Left ventricle myocardium inferior (tissue), 1 donor: ENCODE measurements around the gene RCL1. TPM values are rescaled to one million over a fixed set of nuclear protein-coding genes. Genes with fewer than 3 reads are reported as not detected.

Experiments
- DNase-seq: peaks from one replicate; pipeline ENCODE4 v3.0.0-alpha.2; 2020
- H3K27ac ChIP-seq: fragments of 200-600 bp; replicated peaks from 2 replicates; pipeline ENCODE4 v1.8.0; 2021
- H3K27me3 ChIP-seq: fragments of 200-600 bp; 2 replicates; pipeline ENCODE4 v1.8.0; 2021; ENCODE audit warnings: low read depth
- H3K36me3 ChIP-seq: fragments of 200-600 bp; 2 replicates; pipeline ENCODE4 v1.8.0; 2021
- H3K4me1 ChIP-seq: fragments of 200-600 bp; 2 replicates; pipeline ENCODE4 v1.8.0; 2021
- H3K4me3 ChIP-seq: fragments of 200-600 bp; 2 replicates; pipeline ENCODE4 v1.8.0; 2021; ENCODE audit warnings: mild to moderate bottlenecking, moderate library complexity
- H3K9me3 ChIP-seq: fragments of 200-600 bp; replicated peaks from 2 replicates; pipeline ENCODE4 v1.8.0; 2021
- intact Hi-C: fragments of 100-400 bp; cut with micrococcal nuclease; formaldehyde crosslinking; loops from one replicate; pipeline ENCODE4 v1.11.0; 2022
- total RNA-seq: library from RNA; stranded (reverse); fragmentation: NEBNext Ultra II Directional; extraction: Animal tissue kit (Norgen Biotek cat#: 25700); gene quantifications from one replicate; pipeline ENCODE4 v1.2.1, GENCODE V29; 2021
- TF ChIP-seq, protein P1 (sequence below): fragments of 200-600 bp; IDR thresholded peaks from 2 replicates; pipeline ENCODE4 v1.8.0; 2021; ENCODE audit warnings: antibody characterized with exemption, mild to moderate bottlenecking, borderline replicate concordance
- donor health status: DM: no; HTN: yes; CAD: no; lungs with severe emphysema.

RCL1 gene
- total RNA-seq, 1 donor from 2014 or later = 4.9 TPM

DNA sequence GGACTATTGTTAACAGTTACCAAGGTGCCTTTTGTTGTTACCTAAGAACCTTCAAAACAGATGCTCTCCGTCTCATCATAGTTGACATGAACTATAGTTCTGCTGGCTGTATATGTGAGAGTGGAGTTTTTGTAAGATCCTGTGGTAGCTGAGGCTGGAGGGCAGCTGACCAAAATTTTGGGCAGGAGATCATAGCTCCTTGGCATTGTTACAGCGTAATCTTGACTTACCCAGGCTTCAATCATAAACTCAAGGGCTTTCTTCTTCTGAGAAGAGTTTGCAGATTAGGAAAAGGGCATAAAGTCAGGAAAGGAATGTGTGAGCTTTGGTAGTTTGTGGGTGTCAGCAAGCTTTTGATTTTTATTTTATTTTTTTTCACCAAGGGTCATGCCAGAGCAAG, 34.5 kb downstream of the RCL1 start:
- Histone ChIP-seq H3K4me1 (peaks cover 28% of the 10 kb centered on the region), H3K36me3 (peaks cover 3% of the 10 kb centered on the region), H3K9me3 (no peaks in the 10 kb centered on the region), H3K27ac (no peak overlapping the region), H3K4me3 (no peak overlapping the region), H3K27me3 (no peaks in the 10 kb centered on the region)
- intact Hi-C loops = no loop called here
- no peak for DNase-seq
- TF ChIP-seq, protein P1, sequence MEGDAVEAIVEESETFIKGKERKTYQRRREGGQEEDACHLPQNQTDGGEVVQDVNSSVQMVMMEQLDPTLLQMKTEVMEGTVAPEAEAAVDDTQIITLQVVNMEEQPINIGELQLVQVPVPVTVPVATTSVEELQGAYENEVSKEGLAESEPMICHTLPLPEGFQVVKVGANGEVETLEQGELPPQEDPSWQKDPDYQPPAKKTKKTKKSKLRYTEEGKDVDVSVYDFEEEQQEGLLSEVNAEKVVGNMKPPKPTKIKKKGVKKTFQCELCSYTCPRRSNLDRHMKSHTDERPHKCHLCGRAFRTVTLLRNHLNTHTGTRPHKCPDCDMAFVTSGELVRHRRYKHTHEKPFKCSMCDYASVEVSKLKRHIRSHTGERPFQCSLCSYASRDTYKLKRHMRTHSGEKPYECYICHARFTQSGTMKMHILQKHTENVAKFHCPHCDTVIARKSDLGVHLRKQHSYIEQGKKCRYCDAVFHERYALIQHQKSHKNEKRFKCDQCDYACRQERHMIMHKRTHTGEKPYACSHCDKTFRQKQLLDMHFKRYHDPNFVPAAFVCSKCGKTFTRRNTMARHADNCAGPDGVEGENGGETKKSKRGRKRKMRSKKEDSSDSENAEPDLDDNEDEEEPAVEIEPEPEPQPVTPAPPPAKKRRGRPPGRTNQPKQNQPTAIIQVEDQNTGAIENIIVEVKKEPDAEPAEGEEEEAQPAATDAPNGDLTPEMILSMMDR = no peak

DNA sequence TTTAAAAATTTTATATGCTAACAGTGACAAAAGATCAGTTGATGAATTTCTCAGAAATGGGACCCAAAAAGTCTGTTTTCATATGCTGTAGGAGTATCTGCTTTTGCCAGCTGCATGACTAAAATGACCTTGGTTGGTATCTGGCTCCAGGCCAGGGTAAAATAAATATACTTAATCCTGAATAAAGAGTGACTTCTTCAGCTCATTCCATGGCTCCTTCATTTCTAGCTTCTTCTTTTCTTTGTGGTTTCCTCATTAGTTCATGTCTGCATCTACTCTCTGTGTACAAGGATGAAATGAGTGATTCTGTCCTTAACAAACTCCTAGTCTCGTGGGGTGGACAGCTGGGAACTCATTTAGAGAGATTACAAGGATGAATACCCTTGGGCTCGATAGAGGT, 36.0 kb downstream of the RCL1 start:
- intact Hi-C loops = no loop called here
- H3K27me3 ChIP-seq = no peaks in the 10 kb centered on the region
- H3K4me1 ChIP-seq = peaks cover 24% of the 10 kb centered on the region
- no peak for DNase-seq
- H3K9me3 ChIP-seq = no peaks in the 10 kb centered on the region
- H3K4me3 ChIP-seq = no peak overlapping the region
- TF ChIP-seq, protein P1 = no peak
- peaks cover 3% of the 10 kb centered on the region for H3K36me3 ChIP-seq
- no peak overlapping the region for H3K27ac ChIP-seq

DNA sequence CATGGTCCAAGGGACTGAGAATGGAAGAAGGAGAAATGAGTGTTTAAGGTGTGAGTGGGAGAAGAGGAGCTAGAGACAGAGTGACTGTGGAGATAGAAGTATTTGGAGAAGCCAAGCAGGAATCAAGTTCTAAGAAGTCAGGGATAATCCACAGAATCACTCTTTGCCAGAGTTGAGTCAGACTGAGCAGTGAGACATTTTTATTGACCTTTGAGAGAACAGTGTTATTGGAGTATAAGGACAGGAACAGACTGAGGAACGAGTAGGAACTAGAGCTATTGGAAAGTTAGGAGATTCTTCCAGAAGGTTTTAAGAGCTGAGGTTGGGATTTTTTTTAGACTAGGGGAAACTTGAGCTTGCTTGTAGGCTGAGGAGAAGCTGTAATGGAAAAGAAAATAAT, 37.2 kb downstream of the RCL1 start:
- Histone ChIP-seq H3K36me3 (peaks cover 4% of the 10 kb centered on the region), H3K4me1 (peaks cover 24% of the 10 kb centered on the region), H3K27me3 (no peaks in the 10 kb centered on the region), H3K9me3 (no peaks in the 10 kb centered on the region), H3K27ac (no peak overlapping the region), H3K4me3 (no peak overlapping the region)
- no peak for DNase-seq
- TF ChIP-seq, protein P1 = no peak
- intact Hi-C loops = no loop called here

DNA sequence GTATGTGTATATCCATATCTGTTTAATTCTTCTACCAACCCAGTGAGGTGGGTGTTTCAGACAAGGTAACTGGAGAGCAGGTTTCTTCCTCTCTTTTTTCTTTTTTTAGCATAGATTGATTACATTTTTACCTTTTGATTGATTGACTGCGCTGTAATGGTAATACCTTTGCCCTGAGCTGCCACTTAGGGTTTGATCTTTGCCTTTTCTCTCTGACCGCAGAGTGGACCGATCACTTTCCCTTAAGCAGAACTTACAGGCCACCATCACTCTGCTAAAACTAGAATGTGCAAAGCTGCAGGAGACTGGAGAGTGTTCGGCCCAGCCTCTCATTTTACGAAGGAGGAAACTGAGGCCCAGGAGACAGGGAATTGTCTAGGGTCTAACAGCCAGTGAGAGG, 38.0 kb downstream of the RCL1 start:
- Histone ChIP-seq H3K9me3 (no peaks in the 10 kb centered on the region), H3K27ac (no peak overlapping the region), H3K36me3 (peaks cover 8% of the 10 kb centered on the region), H3K4me1 (peaks cover 24% of the 10 kb centered on the region), H3K27me3 (no peaks in the 10 kb centered on the region), H3K4me3 (no peak overlapping the region)
- TF ChIP-seq, protein P1 = no peak
- intact Hi-C loops = no loop called here
- no peak for DNase-seq

DNA sequence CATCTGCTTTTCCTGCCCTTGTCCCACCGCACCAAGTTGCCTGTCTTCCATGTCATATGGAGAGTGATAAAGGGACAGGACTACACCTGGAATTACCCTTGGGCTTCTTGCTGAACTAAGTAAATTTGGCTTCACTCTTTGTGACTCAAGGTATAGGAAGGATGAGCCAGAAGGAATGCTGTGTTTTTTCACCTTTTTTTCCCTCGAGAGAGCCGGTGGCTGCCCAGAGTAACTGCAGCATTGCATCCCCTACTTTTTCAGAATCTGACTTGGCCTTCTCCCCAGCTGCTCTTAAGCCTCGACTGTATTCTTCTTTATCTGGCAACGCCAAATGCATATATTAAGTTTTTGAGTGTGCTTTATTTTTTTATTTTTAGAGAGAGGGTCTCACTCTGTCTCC, 38.4 kb downstream of the RCL1 start:
- DNase-seq = no peak
- no peak overlapping the region for H3K27ac ChIP-seq
- intact Hi-C loops = no loop called here
- peaks cover 8% of the 10 kb centered on the region for H3K36me3 ChIP-seq
- TF ChIP-seq, protein P1 = no peak
- H3K27me3 ChIP-seq = no peaks in the 10 kb centered on the region
- no peak overlapping the region for H3K4me3 ChIP-seq
- H3K9me3 ChIP-seq = no peaks in the 10 kb centered on the region
- H3K4me1 ChIP-seq = peaks cover 23% of the 10 kb centered on the region

DNA sequence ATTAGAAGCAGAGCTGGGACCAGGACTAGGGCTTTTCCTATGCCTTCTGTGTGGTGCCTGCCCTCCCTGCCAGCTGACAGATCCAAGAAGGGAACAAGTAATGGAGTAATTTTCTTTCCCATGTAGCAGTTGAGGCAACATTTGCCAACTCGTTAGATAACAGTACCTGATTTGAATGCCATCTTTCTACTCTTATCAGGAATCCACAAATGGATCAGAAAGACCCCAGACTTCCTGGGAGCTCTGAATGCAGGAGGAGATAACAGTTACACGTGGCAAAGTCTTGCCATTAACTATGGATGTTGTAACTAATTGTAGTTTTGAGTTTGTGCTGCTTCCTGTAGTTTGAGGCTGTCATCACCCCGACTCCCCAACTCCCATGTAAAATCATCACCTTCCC, 39.2 kb downstream of the RCL1 start:
- no peak overlapping the region for H3K27ac ChIP-seq
- no peak overlapping the region for H3K4me3 ChIP-seq
- no peaks in the 10 kb centered on the region for H3K9me3 ChIP-seq
- DNase-seq = no peak
- intact Hi-C loops = no loop called here
- peaks cover 15% of the 10 kb centered on the region for H3K4me1 ChIP-seq
- peaks cover 8% of the 10 kb centered on the region for H3K36me3 ChIP-seq
- TF ChIP-seq, protein P1 = no peak
- H3K27me3 ChIP-seq = no peaks in the 10 kb centered on the region
